Amniotic epithelial cell (primary cell): ENCODE measurements around the gene CBLN3.

Experiments
- DNase-seq: peaks from one replicate; pipeline ENCODE4 v3.0.0-alpha.2; 2010; ENCODE audit warnings: low read depth

CBLN3 gene

DNA sequence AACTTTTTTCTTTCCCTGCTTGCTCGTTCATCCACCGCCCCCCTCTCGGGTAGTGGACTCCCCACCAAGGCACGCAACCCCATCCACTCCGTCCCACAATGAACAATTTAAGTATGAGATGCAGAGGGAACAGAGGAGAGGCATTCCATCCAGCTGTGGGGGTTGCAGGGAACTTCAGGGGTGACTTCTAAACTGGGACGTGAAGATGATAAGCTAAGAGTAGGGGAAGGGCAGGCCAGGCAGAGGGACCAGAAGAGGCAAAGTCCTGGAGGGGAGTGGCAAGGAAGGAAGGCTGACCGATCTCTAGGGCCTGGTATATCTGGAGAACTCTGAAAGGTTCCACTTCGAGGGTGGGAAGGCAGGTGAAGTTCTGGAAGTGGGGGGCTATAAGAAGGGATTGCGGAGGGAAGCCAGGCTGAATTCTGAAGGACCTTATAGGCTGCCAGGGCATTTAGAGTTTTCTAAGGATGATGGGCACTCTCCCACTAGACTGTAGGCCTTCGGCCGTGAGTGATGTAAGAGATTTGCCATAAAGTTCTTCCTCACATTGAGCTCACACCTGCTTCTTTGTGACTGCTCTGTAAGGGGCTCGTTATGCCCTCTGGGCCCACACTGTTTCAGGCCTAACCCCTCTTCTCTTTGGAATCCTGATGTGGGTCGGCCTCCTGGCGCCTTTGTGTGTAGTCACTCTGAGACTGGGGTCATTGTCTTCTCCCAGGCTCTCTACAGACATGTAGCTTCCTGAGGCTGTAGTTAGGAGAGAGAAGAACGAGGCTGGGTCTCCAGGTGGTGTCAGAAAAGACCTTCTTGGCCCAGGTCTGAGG lies 49.3 kb downstream of the CBLN3 start:
- DNase-seq: no peak

DNA sequence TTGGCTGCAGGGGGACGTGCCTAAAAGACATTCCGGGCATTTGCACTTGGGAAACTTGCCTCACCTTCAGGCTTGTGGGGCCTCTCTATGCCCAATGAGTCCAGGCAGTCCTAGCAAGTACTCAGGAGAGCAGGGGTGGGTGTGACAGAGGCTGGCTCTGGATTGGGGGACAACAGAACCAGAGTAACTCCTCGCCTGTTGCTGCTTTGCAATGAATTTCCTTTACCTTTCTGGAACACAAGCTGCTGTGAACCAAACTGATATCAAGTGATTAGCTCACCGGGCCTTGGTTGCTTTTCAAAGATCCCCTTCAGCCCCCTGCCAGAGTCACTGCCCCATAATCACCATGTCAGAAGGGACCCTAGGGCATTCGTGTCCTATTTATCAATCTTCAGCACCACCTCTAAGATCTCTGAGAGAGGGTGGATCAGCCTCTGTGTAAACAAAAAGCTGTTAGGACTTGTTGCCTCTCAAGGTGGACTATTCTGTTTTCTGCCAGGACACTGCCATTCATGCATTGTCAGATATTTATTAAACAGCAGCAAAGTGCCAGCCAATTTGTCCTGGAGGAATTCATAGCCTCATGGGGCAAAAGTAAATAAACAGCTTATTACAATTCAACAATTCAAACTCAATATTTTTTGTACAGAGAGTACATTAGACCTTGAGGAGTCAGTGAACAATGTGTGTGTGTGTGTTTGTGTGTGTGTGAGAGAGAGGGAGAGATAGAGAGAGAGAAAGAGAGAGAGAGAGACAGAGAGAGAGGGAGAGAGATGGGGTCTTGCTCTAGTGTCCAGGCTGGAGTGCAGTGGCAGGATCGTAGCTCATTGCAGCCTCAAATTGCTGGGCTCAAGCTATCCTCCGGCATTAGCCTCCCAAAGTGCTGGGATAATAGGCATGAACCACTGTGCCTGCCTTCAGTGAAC lies 50.2 kb downstream of the CBLN3 start:
- no peak for DNase-seq

DNA sequence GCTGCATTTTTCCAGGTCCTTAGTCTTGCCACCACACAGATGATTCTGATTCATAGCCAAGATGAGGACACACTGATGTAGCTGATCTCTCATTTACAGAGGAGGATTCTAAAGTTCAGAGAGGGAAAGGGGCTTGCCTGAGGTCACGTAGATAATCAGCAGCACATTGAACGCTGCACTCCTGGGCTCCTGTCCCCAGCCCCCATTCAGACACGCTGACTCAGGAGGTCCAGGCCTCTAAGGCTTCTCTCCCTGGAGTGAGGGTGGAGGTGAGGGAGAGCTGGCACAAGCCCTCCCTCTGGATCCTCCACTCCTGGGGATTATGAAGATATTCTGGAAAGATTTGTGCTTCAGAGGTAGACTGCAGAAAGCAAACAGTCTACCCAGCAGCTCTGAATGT lies 51.1 kb downstream of the CBLN3 start:
- DNase-seq: no peak

DNA sequence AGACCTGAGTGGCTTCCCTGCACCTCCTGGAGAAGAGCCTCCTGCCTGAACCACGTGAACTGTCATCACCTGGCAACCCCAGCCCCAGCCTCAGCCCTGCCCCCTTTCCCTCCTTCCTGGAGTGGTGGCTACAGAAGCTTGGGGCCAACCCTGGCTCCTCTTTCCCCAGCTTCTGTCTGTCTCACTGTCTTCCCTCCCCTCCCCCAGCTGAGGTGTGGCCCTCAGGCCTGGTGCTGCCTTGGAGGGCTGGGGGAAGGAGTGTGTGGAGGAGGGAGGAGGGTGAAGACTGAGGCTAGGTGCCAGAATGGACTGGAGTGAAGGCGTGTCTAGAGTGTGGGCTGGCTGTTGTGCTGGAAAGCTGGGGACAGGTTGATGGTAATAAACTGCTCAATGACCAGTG lies 51.8 kb downstream of the CBLN3 start:
- DNase-seq: no peak

DNA sequence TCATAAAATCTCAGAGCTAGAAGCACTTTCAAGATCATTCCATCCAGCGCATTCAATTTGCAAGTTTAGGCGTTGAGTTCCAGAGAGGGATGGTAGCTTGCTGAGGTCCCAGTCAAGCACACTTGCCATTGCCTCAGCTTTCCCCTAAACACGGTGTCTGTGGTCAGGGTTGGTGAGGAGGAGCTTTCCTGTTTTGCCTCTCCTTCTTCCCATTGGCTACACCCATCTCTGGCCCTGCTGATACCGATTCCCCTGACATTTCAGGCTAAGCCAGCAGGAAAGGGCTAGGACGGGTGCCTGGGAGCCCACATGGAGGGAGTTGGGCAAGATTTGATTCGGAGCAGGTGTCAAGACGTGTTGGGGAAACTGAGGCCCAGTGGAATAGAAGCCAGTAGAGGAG lies 52.3 kb downstream of the CBLN3 start:
- no peak for DNase-seq
